Measurements from ENCODE around the gene REEP1. TPM values are rescaled to one million over a fixed set of nuclear protein-coding genes. Genes with fewer than 3 reads are reported as not detected.

Gene REEP1
- total and polyA plus RNA-seq, 2 of the 13 experiments (the other 11 are each of a cell fraction or from before 2014, with no cell fraction given), result 0.27 TPM; not detected in 1

DNA sequence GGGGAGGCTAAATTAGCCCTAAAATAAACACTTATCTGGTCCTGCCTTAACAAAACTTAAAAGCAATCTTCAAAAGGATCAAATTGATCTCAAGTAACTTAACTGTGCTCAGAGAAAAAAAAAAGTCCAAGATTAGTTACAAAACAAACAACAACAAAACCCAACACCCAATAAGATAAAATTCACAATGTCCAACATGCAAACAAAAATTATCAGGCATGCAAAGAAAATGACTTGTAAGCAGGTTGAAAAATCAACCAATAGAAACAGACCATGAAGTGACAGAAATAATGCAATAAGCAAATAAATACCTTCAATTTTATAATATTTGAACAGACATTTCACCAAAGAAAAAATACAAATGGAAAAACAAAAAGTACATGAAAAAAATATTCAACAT, 4.0 kb upstream of the REEP1 start (continued):
- no peak for TF ChIP-seq ATF7 (IDR thresholded peaks at IDR 0.05)
- no peak for TF ChIP-seq ATF7 (CRISPR knock-in tag; IDR thresholded peaks at IDR 0.05)

DNA sequence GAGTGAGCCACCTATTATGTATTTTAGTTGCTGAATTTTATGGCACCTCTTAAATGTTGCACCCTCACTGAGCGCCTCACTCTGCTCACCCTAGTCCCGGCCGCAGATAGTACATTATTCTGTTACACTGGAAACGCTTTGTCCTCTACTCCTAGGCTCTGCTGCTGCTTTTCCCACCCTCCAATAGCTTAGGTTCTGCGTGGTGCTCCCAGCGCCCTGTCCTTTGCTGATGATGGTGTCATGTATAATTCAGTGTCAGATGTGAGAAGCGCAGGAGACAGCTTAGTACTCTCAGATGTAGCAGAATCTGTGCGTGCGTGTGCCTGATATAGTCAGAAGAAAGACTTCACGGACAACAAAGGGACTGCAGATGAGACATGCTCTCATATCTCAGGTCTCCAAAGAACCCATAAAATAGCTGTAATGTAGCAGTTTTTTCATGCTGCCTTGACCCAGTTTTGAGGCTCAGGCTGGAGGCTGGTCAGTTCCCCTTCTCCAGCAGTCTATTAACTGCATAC, 1.4 kb upstream of the REEP1 start:
- Histone ChIP-seq H3K27ac (ENCODE audit: extremely low read length, insufficient read depth, low read length) (no peak overlapping the region), H2AFZ (ENCODE audit: low read length) (no peak overlapping the region), H3K9me3 (ENCODE audit: low read length) (no peaks in the 10 kb centered on the region), H3K27me3 (ENCODE audit: control insufficient read depth in 1 of 2, insufficient read depth in 2 of 2, low read length in 2 of 2) (peaks cover 13 to 52% of the 10 kb centered on the region in 2 experiments), H3K4me3 (replicated peaks in 1 of 3; ENCODE audit: insufficient read depth in 1 of 3, low read depth in 2 of 3, low read length in 3 of 3) (no peak overlapping the region), H3K9ac (ENCODE audit: insufficient read depth, low read depth, low read length) (no peak overlapping the region), H3K4me2 (ENCODE audit: low read depth, low read length) (no peak overlapping the region), H3K36me3 (replicated peaks in 1 of 2; ENCODE audit: control insufficient read depth in 1 of 2, insufficient read depth in 2 of 2, low read length in 2 of 2) (no peaks in the 10 kb centered on the region), H3K79me2 (ENCODE audit: insufficient read depth, low read length) (no peaks in the 10 kb centered on the region), H4K20me1 (ENCODE audit: insufficient read depth, low read length) (peaks cover 2% of the 10 kb centered on the region; the same call in 1 of the 2 replicates), H3K4me1 (ENCODE audit: insufficient read depth, low read length) (peaks cover 13% of the 10 kb centered on the region)
- TF ChIP-seq ZSCAN9 (CRISPR knock-in tag; IDR thresholded peaks at IDR 0.05; ENCODE audit: borderline replicate concordance) (no peak), ATRX (CRISPR knock-in tag; IDR thresholded peaks at IDR 0.05; ENCODE audit: borderline replicate concordance) (no peak), SMAD3 (CRISPR knock-in tag; IDR thresholded peaks at IDR 0.05) (no peak)
- no TSS peak for BruUV-seq (replicated peaks)
- ChIA-PET POLR2A (no interaction called here), CTCF (ENCODE audit: low intra/inter-chr PET ratio, low total read pairs) (no interaction called here)
- intact Hi-C loops (cut with micrococcal nuclease; ENCODE audit: unreplicated experiment) (no loop called here), in situ Hi-C loops (cut with HindIII; ENCODE audit: extremely low pct_ligation_motif_present, low pct_unique_long_range_greater_than_20kb) (no loop called here)
- DNase-seq (ENCODE audit: low spot score) (no peak), FAIRE-seq (no peak), ATAC-seq (no peak)
- 45% methylated on average over 10 of the region's 10 CpGs for WGBS (ENCODE audit: low lambda C conversion rate)

DNA sequence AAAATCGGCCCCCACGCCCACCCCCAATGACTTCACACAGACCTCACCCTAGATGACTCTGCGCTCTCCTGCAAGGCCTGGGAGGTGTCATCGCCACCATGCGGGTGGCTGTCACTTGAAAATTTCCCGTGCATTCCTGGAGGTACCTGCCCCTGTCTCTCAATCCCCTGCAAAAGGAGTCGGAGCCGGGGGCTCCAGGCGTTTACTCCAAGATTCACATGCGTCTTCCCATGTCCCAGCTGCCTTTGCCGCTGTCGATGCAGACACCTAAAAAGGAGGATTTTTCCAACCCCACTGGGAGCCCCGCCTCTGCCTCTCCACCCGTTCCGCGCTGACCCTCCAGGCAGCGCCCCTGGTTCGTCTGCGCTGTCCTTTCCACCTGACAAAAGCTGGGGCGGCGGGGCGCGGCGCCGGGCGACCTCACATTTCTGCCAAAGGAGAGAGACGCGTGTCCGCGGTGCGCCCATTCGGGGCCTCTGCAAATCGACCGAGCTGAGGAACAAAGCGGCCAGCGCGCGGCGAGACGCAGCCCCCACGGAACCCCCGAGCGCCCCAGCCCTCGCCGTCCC, 667 bp downstream of the REEP1 start:
- TF ChIP-seq MTF2 (CRISPR knock-in tag; IDR thresholded peaks at IDR 0.05; ENCODE audit: borderline replicate concordance) (peak; percentile 74; the same call in 1 of the 2 replicates), EZH2 (conservative IDR thresholded peaks at IDR 0.05; ENCODE audit: low read depth, low read length) (peak; percentile 93), HOXA7 (CRISPR knock-in tag; IDR thresholded peaks at IDR 0.05) (no peak), KDM2A (CRISPR knock-in tag; IDR thresholded peaks at IDR 0.05; ENCODE audit: borderline replicate concordance, low read depth) (0 out of 2 replicates have a peak, but pooled peaks have one; percentile 6), MAFK (conservative IDR thresholded peaks at IDR 0.05 in 1 of 2, IDR thresholded peaks at IDR 0.05 in 1 of 2; ENCODE audit: low read length in 2 of 2) (no peak), ELF3 (CRISPR knock-in tag; IDR thresholded peaks at IDR 0.05) (no peak)
- TF ChIP-seq, protein P1, sequence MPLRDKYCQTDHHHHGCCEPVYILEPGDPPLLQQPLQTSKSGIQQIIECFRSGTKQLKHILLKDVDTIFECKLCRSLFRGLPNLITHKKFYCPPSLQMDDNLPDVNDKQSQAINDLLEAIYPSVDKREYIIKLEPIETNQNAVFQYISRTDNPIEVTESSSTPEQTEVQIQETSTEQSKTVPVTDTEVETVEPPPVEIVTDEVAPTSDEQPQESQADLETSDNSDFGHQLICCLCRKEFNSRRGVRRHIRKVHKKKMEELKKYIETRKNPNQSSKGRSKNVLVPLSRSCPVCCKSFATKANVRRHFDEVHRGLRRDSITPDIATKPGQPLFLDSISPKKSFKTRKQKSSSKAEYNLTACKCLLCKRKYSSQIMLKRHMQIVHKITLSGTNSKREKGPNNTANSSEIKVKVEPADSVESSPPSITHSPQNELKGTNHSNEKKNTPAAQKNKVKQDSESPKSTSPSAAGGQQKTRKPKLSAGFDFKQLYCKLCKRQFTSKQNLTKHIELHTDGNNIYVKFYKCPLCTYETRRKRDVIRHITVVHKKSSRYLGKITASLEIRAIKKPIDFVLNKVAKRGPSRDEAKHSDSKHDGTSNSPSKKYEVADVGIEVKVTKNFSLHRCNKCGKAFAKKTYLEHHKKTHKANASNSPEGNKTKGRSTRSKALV (CRISPR knock-in tag; IDR thresholded peaks at IDR 0.05), result peak; percentile 91
- DNase-seq (ENCODE audit: low spot score) (no peak), FAIRE-seq (no peak), ATAC-seq (peak; percentile 28)
- Histone ChIP-seq H2AFZ (ENCODE audit: low read length) (no peak overlapping the region), H3K9me3 (ENCODE audit: low read length) (no peaks in the 10 kb centered on the region), H3K9ac (ENCODE audit: insufficient read depth, low read depth, low read length) (no peak overlapping the region), H3K79me2 (ENCODE audit: insufficient read depth, low read length) (no peaks in the 10 kb centered on the region), H4K20me1 (ENCODE audit: insufficient read depth, low read length) (peaks cover 2% of the 10 kb centered on the region; the same call in 1 of the 2 replicates), H3K27me3 (ENCODE audit: control insufficient read depth in 1 of 2, insufficient read depth in 2 of 2, low read length in 2 of 2) (peaks cover 13 to 61% of the 10 kb centered on the region in 2 experiments), H3K4me2 (ENCODE audit: low read depth, low read length) (peak overlapping the region; percentile 70), H3K27ac (ENCODE audit: extremely low read length, insufficient read depth, low read length) (no peak overlapping the region), H3K4me1 (ENCODE audit: insufficient read depth, low read length) (peaks cover 13% of the 10 kb centered on the region), H3K4me3 (replicated peaks in 1 of 3; ENCODE audit: insufficient read depth in 1 of 3, low read depth in 2 of 3, low read length in 3 of 3) (peak overlapping the region; percentile 33 to 61 (median 56); a peak in 5 of 6 replicates), H3K36me3 (replicated peaks in 1 of 2; ENCODE audit: control insufficient read depth in 1 of 2, insufficient read depth in 2 of 2, low read length in 2 of 2) (no peaks in the 10 kb centered on the region)
- intact Hi-C loops (cut with micrococcal nuclease; ENCODE audit: unreplicated experiment), result no loop called here
- 8% methylated on average over 40 of the region's 45 CpGs for WGBS (ENCODE audit: low lambda C conversion rate)
- no TSS peak for BruUV-seq (replicated peaks)
- in situ Hi-C loops (cut with HindIII; ENCODE audit: extremely low pct_ligation_motif_present, low pct_unique_long_range_greater_than_20kb), result no loop called here
- ChIA-PET POLR2A (no interaction called here), CTCF (ENCODE audit: low intra/inter-chr PET ratio, low total read pairs) (no interaction called here)
